A673 (cell line): ENCODE data around the gene KRT28. TPM values are rescaled to one million over a fixed set of nuclear protein-coding genes. Genes with fewer than 3 reads are reported as not detected.
A peak's percentile ranks its signal among the peaks of the same experiment; 100 is the strongest.

Source experiments
- BruUV-seq: library from RNA; stranded (reverse); fragments of 400-500 nt; replicated peaks from 2 replicates; lab custom pipeline; 2021; lab: Mats Ljungman, UMichigan
- CTCF ChIA-PET: fragments of 300-600 bp; sonication (Branson Sonifier 250); formaldehyde crosslinking; loops from one replicate; lab custom pipeline; 2022; ENCODE audit warnings: antibody characterized with exemption; lab: Charles Lee
- POLR2A ChIA-PET: fragments of 300-600 bp; sonication (Branson Sonifier 250); formaldehyde crosslinking; loops from one replicate; lab custom pipeline; 2022; ENCODE audit warnings: antibody characterized with exemption; ENCODE audit not compliant: low non-redundant PET; lab: Charles Lee
- DNase-seq: peaks from one replicate; pipeline ENCODE4 v3.0.0-alpha.2; 2015; ENCODE audit warnings: low spot score
- H3K27ac ChIP-seq: fragments of 200-600 bp; sonication (generic); 2 replicates; pipeline ENCODE4 v1.5.1; 2016; ENCODE audit warnings: mixed run types, low read depth, mild to moderate bottlenecking, mixed read lengths, antibody characterized with exemption, low read length; ENCODE audit not compliant: poor library complexity, severe bottlenecking
- H3K27me3 ChIP-seq: fragments of 200-600 bp; sonication (generic); replicated peaks from 2 replicates; pipeline ENCODE4 v1.6.1; 2017; ENCODE audit warnings: mixed run types, low read depth, mild to moderate bottlenecking, mixed read lengths, antibody characterized with exemption, low read length; ENCODE audit not compliant: insufficient read depth, poor library complexity
- H3K36me3 ChIP-seq: fragments of 200-600 bp; sonication (generic); 2 replicates; pipeline ENCODE4 v1.6.1; 2016; ENCODE audit warnings: mixed run types, mild to moderate bottlenecking, mixed read lengths, antibody characterized with exemption, low read length; ENCODE audit not compliant: insufficient read depth, poor library complexity, severe bottlenecking
- H3K4me1 ChIP-seq: fragments of 200-600 bp; sonication (generic); 2 replicates; pipeline ENCODE4 v1.6.1; 2017; ENCODE audit warnings: mixed run types, mild to moderate bottlenecking, mixed read lengths, antibody characterized with exemption, low read length; ENCODE audit not compliant: insufficient read depth, poor library complexity, severe bottlenecking
- H3K4me3 ChIP-seq: fragments of 200-600 bp; sonication (generic); 2 replicates; pipeline ENCODE4 v1.5.1; 2016; ENCODE audit warnings: low read depth, mixed run types, mild to moderate bottlenecking, mixed read lengths, low read length; ENCODE audit not compliant: poor library complexity, severe bottlenecking
- H3K9me3 ChIP-seq: fragments of 200-600 bp; sonication (generic); 2 replicates; pipeline ENCODE4 v1.6.1; 2016; ENCODE audit warnings: mixed run types, low read depth, mild to moderate bottlenecking, mixed read lengths, antibody characterized with exemption, low read length; ENCODE audit not compliant: poor library complexity, severe bottlenecking
- CTCF ChIP-seq: fragments of 300-800, 200-600 bp; sonication (generic); conservative IDR thresholded peaks from 2 replicates; pipeline ENCODE4 v1.5.1; 2017; ENCODE audit warnings: low read depth, mild to moderate bottlenecking, antibody characterized with exemption, low read length, moderate library complexity, mixed read lengths
- EZH2 ChIP-seq: fragments of 200-600 bp; sonication (generic); IDR thresholded peaks from 2 replicates; pipeline ENCODE4 v1.6.1; 2017; ENCODE audit warnings: borderline replicate concordance, low read depth, mild to moderate bottlenecking, mixed read lengths, antibody characterized with exemption, low read length; ENCODE audit not compliant: poor library complexity, severe bottlenecking
- intact Hi-C: fragments of 100-400 bp; cut with micrococcal nuclease; formaldehyde crosslinking; loops from one replicate; pipeline ENCODE4 v1.10.0; 2022; ENCODE audit not compliant: unreplicated experiment
- total RNA-seq: library from RNA; stranded (reverse); gene quantifications from 2 replicates; pipeline ENCODE4 v1.2.3, GENCODE V29; 2021

Gene KRT28
- total RNA-seq, 1 experiment from 2014 or later: not detected

GRCh38 chr17:40827746-40828453 lies 28.1 kb upstream of the KRT28 start:
- ChIA-PET CTCF (no interaction called here), POLR2A (no interaction called here)
- no TSS peak for BruUV-seq
- no peak for TF ChIP-seq CTCF
- TF ChIP-seq EZH2: no peak
- peaks cover 21% of the 10 kb centered on the region for H3K4me1 ChIP-seq
- DNase-seq: peak; percentile 53
- H3K27me3 ChIP-seq: no peaks in the 10 kb centered on the region
- no peaks in the 10 kb centered on the region for H3K36me3 ChIP-seq
- peak overlapping the region; percentile 63 for H3K27ac ChIP-seq
- H3K4me3 ChIP-seq: peak overlapping the region; percentile 12
- no peaks in the 10 kb centered on the region for H3K9me3 ChIP-seq
- intact Hi-C loops: no loop called here

GRCh38 chr17:40825599-40825998 lies 25.8 kb upstream of the KRT28 start:
- POLR2A ChIA-PET: no interaction called here
- no TSS peak for BruUV-seq
- CTCF ChIA-PET: no interaction called here
- Histone ChIP-seq H3K9me3 (no peaks in the 10 kb centered on the region), H3K36me3 (no peaks in the 10 kb centered on the region), H3K4me3 (no peak overlapping the region), H3K27ac (no peak overlapping the region), H3K27me3 (no peaks in the 10 kb centered on the region), H3K4me1 (peaks cover 18% of the 10 kb centered on the region)
- TF ChIP-seq EZH2: no peak
- TF ChIP-seq CTCF: no peak
- DNase-seq: no peak
- intact Hi-C loops: no loop called here

GRCh38 chr17:40824015-40824832 lies 24.5 kb upstream of the KRT28 start:
- no peak overlapping the region for H3K27ac ChIP-seq
- CTCF ChIA-PET: no interaction called here

More at GRCh38 chr17:40824015-40824832, 24.5 kb upstream of the KRT28 start:
- TF ChIP-seq CTCF: no peak
- TF ChIP-seq EZH2: no peak
- Histone ChIP-seq H3K36me3 (no peaks in the 10 kb centered on the region), H3K4me1 (peaks cover 18% of the 10 kb centered on the region), H3K27me3 (no peaks in the 10 kb centered on the region), H3K4me3 (no peak overlapping the region), H3K9me3 (no peaks in the 10 kb centered on the region)
- DNase-seq: no peak
- intact Hi-C loops: no loop called here
- no TSS peak for BruUV-seq
- POLR2A ChIA-PET: no interaction called here
